Mammary epithelial cell (primary cell): Measurements from ENCODE around the gene AKAP13.

Experiments
- EZH2 ChIP-seq: IDR thresholded peaks from 2 replicates; pipeline ENCODE4 v1.6.1; 2012; ENCODE audit warnings: low read length, inconsistent platforms, borderline replicate concordance
- TF ChIP-seq, protein P1 (sequence below), 2 donors: IDR thresholded peaks in 1 of 2; conservative IDR thresholded peaks in 1 of 2; 2 replicates each; pipeline ENCODE4 v1.5.1; 2011 to 2012; ENCODE audit warnings: inconsistent platforms in 2 of 2, low read length in 2 of 2, mild to moderate bottlenecking in 2 of 2, control low read depth in 1 of 2, low read depth in 1 of 2; ENCODE audit not compliant: insufficient read depth in 1 of 2; ENCODE audit errors: extremely low read depth in 1 of 2

DNA sequence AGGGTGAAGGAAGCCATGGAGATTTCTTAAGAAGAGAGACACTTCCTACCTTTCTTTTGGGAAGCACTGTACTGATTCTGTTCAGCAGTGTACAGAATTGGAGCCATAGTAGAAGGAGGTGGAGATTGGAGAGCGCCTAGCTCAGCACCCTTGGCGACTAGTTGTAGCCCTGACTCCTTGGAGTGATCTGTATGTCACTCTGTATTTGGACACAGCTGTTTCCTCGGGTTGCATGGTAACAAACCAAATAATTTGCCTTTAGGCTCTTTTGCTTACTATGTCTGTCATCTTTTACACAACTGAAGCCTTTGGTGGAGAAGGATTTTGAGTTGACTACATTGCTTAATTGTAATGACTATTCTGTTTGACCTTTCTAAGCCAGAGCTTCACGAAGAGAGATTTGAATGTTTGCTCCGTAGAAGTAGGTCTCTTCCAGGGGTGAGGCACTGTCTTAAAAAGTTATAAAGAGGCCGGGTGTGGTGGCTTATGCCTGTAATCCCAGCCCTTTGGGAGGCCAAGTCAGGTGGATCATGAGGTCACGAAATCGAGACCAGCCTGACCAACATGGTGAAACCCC lies 77.1 kb downstream of the AKAP13 start:
- TF ChIP-seq, protein P1, sequence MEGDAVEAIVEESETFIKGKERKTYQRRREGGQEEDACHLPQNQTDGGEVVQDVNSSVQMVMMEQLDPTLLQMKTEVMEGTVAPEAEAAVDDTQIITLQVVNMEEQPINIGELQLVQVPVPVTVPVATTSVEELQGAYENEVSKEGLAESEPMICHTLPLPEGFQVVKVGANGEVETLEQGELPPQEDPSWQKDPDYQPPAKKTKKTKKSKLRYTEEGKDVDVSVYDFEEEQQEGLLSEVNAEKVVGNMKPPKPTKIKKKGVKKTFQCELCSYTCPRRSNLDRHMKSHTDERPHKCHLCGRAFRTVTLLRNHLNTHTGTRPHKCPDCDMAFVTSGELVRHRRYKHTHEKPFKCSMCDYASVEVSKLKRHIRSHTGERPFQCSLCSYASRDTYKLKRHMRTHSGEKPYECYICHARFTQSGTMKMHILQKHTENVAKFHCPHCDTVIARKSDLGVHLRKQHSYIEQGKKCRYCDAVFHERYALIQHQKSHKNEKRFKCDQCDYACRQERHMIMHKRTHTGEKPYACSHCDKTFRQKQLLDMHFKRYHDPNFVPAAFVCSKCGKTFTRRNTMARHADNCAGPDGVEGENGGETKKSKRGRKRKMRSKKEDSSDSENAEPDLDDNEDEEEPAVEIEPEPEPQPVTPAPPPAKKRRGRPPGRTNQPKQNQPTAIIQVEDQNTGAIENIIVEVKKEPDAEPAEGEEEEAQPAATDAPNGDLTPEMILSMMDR (conservative IDR thresholded peaks at IDR 0.05 in 1 of 2, IDR thresholded peaks at IDR 0.05 in 1 of 2; ENCODE audit: extremely low read depth in 1 of 2, insufficient read depth in 1 of 2, low read depth in 1 of 2, low read length in 2 of 2) = no peak
- TF ChIP-seq EZH2 = no peak
